Fibroblast of lung (primary cell): ENCODE data around the gene CMTM5. TPM values are rescaled to one million over a fixed set of nuclear protein-coding genes. Genes with fewer than 3 reads are reported as not detected.

Experiments
- DNase-seq, 2 donors: peaks; one replicate each; pipeline versions ENCODE4 v3.0.0 to v3.0.0-alpha.2; 2010; ENCODE audit warnings: low read depth in 2 of 2
- H2AFZ ChIP-seq: 2 replicates; pipeline ENCODE4 v1.5.1; 2012; ENCODE audit warnings: low read length, control low read depth, inconsistent platforms
- H3K27ac ChIP-seq: 2 replicates; pipeline ENCODE4 v1.5.1; 2011; ENCODE audit warnings: low read length, control low read depth; ENCODE audit not compliant: insufficient read depth
- H3K27me3 ChIP-seq: 2 replicates; pipeline ENCODE4 v1.5.1; 2011; ENCODE audit warnings: mild to moderate bottlenecking, low read length; ENCODE audit not compliant: control insufficient read depth, insufficient read depth
- H3K36me3 ChIP-seq: 2 replicates; pipeline ENCODE4 v1.5.1; 2011; ENCODE audit warnings: low read length; ENCODE audit not compliant: control insufficient read depth, insufficient read depth
- H3K4me1 ChIP-seq: 2 replicates; pipeline ENCODE4 v1.5.1; 2011; ENCODE audit warnings: low read length; ENCODE audit not compliant: control insufficient read depth, insufficient read depth; ENCODE audit errors: extremely low read depth
- H3K4me2 ChIP-seq: 2 replicates; pipeline ENCODE4 v1.5.1; 2011; ENCODE audit warnings: low read length, control low read depth; ENCODE audit not compliant: insufficient read depth; ENCODE audit errors: extremely low read depth
- H3K4me3 ChIP-seq, 4 experiments: fragments of 200-600 bp in 1 of 4; sonication (generic) in 1 of 4; replicated peaks in 1 of 4; 2 replicates each; pipeline ENCODE4 v1.5.1; 2011 to 2016; ENCODE audit warnings: low read length in 4 of 4, low read depth in 3 of 4, mild to moderate bottlenecking in 3 of 4, control low read depth in 2 of 4, inconsistent platforms in 1 of 4, mixed read lengths in 1 of 4; ENCODE audit not compliant: insufficient read depth in 1 of 4; ENCODE audit errors: control extremely low read depth in 1 of 4
- H3K79me2 ChIP-seq: 2 replicates; pipeline ENCODE4 v1.5.1; 2012; ENCODE audit warnings: mild to moderate bottlenecking, low read length, inconsistent platforms; ENCODE audit not compliant: control insufficient read depth, insufficient read depth
- H3K9ac ChIP-seq: 2 replicates; pipeline ENCODE4 v1.5.1; 2011; ENCODE audit warnings: mild to moderate bottlenecking, low read length, control low read depth; ENCODE audit not compliant: insufficient read depth
- H3K9me3 ChIP-seq: 2 replicates; pipeline ENCODE4 v1.5.1; 2012; ENCODE audit warnings: low read depth, low read length; ENCODE audit not compliant: control insufficient read depth, insufficient read depth
- H4K20me1 ChIP-seq: 2 replicates; pipeline ENCODE4 v1.5.1; 2011; ENCODE audit warnings: low read length; ENCODE audit not compliant: control insufficient read depth, insufficient read depth; ENCODE audit errors: extremely low read depth
- CTCF ChIP-seq, 2 donors: IDR thresholded peaks in 1 of 2; conservative IDR thresholded peaks in 1 of 2; 1 replicate in 1 of 2; 2 replicates in 1 of 2; pipeline ENCODE4 v1.5.1; 2011 to 2012; ENCODE audit warnings: low read length in 2 of 2, control low read depth in 1 of 2, inconsistent platforms in 1 of 2, low read depth in 1 of 2, mild to moderate bottlenecking in 1 of 2
- EZH2 ChIP-seq: IDR thresholded peaks from 2 replicates; pipeline ENCODE4 v1.5.1; 2012; ENCODE audit warnings: low read length, control low read depth, mild to moderate bottlenecking; ENCODE audit errors: missing control alignments
- polyA plus RNA-seq, 2 donors: library from polyadenylated mRNA; depleted of rRNA in 1 of 2; stranded (reverse) in 1 of 2; unstranded in 1 of 2; fragments of >200 nt; gene quantifications; 2 replicates each; pipeline ENCODE4 v1.2.1, GENCODE V29; 2011 to 2012; ENCODE audit warnings: missing spikeins in 1 of 2
- total RNA-seq: library from RNA; depleted of rRNA; stranded (reverse); fragments of >200 nt; gene quantifications from 2 replicates; pipeline ENCODE4 v1.2.1, GENCODE V29; 2014

CMTM5 gene
- total and polyA plus RNA-seq, 2 donors (not counting 1 experiment from before 2014, with no cell fraction given) = 0.08 to 0.33 TPM

- H3K79me2 ChIP-seq = no peaks in the 10 kb centered on the region
- H3K4me3 ChIP-seq = no peak overlapping the region
- H4K20me1 ChIP-seq = no peaks in the 10 kb centered on the region
- H3K9ac ChIP-seq = no peak overlapping the region
- no peaks in the 10 kb centered on the region for H3K36me3 ChIP-seq
- no peak overlapping the region for H3K27ac ChIP-seq
- no peak for DNase-seq
- H3K27me3 ChIP-seq = no peaks in the 10 kb centered on the region
- no peak overlapping the region for H2AFZ ChIP-seq
- no peak for TF ChIP-seq EZH2
- no peak for TF ChIP-seq CTCF (conservative IDR thresholded peaks at IDR 0.05 in 1 of 2, IDR thresholded peaks at IDR 0.05 in 1 of 2; ENCODE audit: low read depth in 1 of 2, low read length in 2 of 2)
- H3K4me1 ChIP-seq = no peaks in the 10 kb centered on the region
- no peaks in the 10 kb centered on the region for H3K9me3 ChIP-seq
- H3K4me2 ChIP-seq = no peak overlapping the region
These were observed 37.2 kb upstream of the CMTM5 start for GRCh38 chr14:23339506-23340268.

GRCh38 chr14:23344481-23344880 is 32.4 kb upstream of the CMTM5 start:
- Histone ChIP-seq H3K4me2 (no peak overlapping the region), H4K20me1 (no peaks in the 10 kb centered on the region), H3K27me3 (no peaks in the 10 kb centered on the region), H3K79me2 (no peaks in the 10 kb centered on the region), H3K4me1 (no peaks in the 10 kb centered on the region), H3K27ac (no peak overlapping the region), H3K4me3 (no peak overlapping the region), H3K36me3 (no peaks in the 10 kb centered on the region), H3K9ac (no peak overlapping the region), H2AFZ (no peak overlapping the region), H3K9me3 (no peaks in the 10 kb centered on the region)
- TF ChIP-seq CTCF (conservative IDR thresholded peaks at IDR 0.05 in 1 of 2, IDR thresholded peaks at IDR 0.05 in 1 of 2; ENCODE audit: low read depth in 1 of 2, low read length in 2 of 2) (peak in 1 of 2 donors; percentile 13), EZH2 (no peak)
- no peak for DNase-seq

- H4K20me1 ChIP-seq = no peaks in the 10 kb centered on the region
- H3K27me3 ChIP-seq = no peaks in the 10 kb centered on the region
- no peaks in the 10 kb centered on the region for H3K36me3 ChIP-seq
- H3K4me2 ChIP-seq = no peak overlapping the region
- H3K9ac ChIP-seq = no peak overlapping the region
- H3K9me3 ChIP-seq = no peaks in the 10 kb centered on the region
- no peak for DNase-seq
- no peak overlapping the region for H3K4me3 ChIP-seq
- H3K79me2 ChIP-seq = no peaks in the 10 kb centered on the region
- H3K27ac ChIP-seq = no peak overlapping the region
- no peaks in the 10 kb centered on the region for H3K4me1 ChIP-seq
- H2AFZ ChIP-seq = no peak overlapping the region
- TF ChIP-seq CTCF (conservative IDR thresholded peaks at IDR 0.05 in 1 of 2, IDR thresholded peaks at IDR 0.05 in 1 of 2; ENCODE audit: low read depth in 1 of 2, low read length in 2 of 2) (no peak), EZH2 (no peak)
These were observed 30.7 kb upstream of the CMTM5 start for GRCh38 chr14:23345987-23346692.
